Cardiac fibroblast (primary cell): ENCODE data around the gene PDLIM4.

ENCODE experiments used
- DNase-seq, 2 donors: peaks; one replicate each; pipeline versions ENCODE4 v3.0.0 to v3.0.0-alpha.2; 2010; ENCODE audit warnings: low read depth in 2 of 2
- H3K4me3 ChIP-seq, 2 donors: replicated peaks in 1 of 2; 1 replicate in 1 of 2; 2 replicates in 1 of 2; pipeline ENCODE4 v1.5.1; 2011; ENCODE audit warnings: low read depth in 2 of 2, low read length in 2 of 2, mild to moderate bottlenecking in 2 of 2, moderate library complexity in 1 of 2
- CTCF ChIP-seq: IDR thresholded peaks from one replicate; pipeline ENCODE4 v1.5.1; 2011; ENCODE audit warnings: low read depth, mild to moderate bottlenecking, low read length, inconsistent platforms

The PDLIM4 gene

GRCh38 chr5:132294728-132295504, 37.4 kb downstream of the PDLIM4 start:
- TF ChIP-seq CTCF, result no peak
- peak; percentile 87 to 94 for DNase-seq
- H3K4me3 ChIP-seq, result peak overlapping the region; percentile 64 to 71

GRCh38 chr5:132295505-132296411, 38.3 kb downstream of the PDLIM4 start:
- DNase-seq, result no peak
- peak overlapping the region; percentile 64 to 71 for H3K4me3 ChIP-seq
- no peak for TF ChIP-seq CTCF

- no peak for TF ChIP-seq CTCF
- peak overlapping the region in 1 of 2 donors; percentile 71 for H3K4me3 ChIP-seq
Measured at GRCh38 chr5:132296412-132297016, 39.0 kb downstream of the PDLIM4 start.

GRCh38 chr5:132297211-132297940, 39.9 kb downstream of the PDLIM4 start:
- no peak for DNase-seq
- no peak overlapping the region for H3K4me3 ChIP-seq
- TF ChIP-seq CTCF, result no peak

More at GRCh38 chr5:132296412-132297016, 39.0 kb downstream of the PDLIM4 start:
- peak; percentile 81 for DNase-seq

GRCh38 chr5:132298298-132299212, 41.1 kb downstream of the PDLIM4 start:
- H3K4me3 ChIP-seq, result no peak overlapping the region
- no peak for TF ChIP-seq CTCF
- peak; percentile 28 to 62 for DNase-seq
